ENCODE results near the gene MIPEP. TPM values are rescaled to one million over a fixed set of nuclear protein-coding genes. Genes with fewer than 3 reads are reported as not detected.

Gene MIPEP
- total RNA-seq, 1 donor from 2014 or later, result 15.7 TPM

DNA sequence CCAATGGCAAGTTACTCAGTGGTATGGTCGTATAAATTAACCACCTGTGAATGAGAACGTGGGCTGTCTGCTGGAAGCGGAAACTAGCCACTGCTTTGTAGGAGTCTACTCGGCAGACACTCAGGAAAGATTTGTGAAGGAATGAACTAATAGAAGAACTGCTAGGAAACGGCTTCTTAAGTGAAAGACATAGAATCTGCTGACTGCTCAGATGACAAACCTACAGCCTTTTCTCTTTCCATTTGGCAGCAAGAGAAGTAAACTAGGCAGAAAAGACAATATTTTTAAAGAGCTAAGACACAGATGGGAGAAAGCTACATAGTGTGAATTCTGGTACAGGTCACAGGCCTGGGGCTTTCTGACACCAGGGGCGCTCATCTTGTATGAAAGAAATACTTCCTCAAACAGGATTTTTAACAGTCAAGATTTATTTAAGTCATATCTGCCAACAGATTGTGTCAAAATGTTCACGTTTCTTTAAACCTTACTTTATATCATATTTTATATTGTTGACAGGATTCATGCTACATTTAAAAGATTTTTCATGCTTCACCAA lies 78.4 kb downstream of the MIPEP start:
- TF ChIP-seq, protein P1, sequence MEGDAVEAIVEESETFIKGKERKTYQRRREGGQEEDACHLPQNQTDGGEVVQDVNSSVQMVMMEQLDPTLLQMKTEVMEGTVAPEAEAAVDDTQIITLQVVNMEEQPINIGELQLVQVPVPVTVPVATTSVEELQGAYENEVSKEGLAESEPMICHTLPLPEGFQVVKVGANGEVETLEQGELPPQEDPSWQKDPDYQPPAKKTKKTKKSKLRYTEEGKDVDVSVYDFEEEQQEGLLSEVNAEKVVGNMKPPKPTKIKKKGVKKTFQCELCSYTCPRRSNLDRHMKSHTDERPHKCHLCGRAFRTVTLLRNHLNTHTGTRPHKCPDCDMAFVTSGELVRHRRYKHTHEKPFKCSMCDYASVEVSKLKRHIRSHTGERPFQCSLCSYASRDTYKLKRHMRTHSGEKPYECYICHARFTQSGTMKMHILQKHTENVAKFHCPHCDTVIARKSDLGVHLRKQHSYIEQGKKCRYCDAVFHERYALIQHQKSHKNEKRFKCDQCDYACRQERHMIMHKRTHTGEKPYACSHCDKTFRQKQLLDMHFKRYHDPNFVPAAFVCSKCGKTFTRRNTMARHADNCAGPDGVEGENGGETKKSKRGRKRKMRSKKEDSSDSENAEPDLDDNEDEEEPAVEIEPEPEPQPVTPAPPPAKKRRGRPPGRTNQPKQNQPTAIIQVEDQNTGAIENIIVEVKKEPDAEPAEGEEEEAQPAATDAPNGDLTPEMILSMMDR (conservative IDR thresholded peaks at IDR 0.05; ENCODE audit: low read depth, low read length), result no peak
- no peak overlapping the region for H3K4me3 ChIP-seq (ENCODE audit: low read depth, low read length)
- DNase-seq (ENCODE audit: low read depth), result no peak

DNA sequence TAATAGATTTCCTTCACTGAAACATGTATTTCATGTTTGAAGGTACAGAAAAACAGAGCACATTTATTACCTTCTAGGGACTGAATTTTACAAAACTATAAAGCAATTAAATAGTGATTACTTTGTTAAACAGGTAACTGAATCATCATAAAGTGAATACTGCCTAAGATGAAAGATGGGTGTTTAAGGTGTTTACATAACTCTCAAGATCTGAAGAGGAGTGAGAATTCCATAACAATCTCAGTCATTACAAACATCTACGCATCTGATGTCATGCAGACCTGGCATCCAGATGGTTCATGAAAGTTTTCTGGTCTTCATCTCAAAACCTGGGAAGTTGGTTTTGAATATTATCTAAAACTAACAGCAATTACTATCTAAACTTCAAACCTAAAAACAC lies 80.4 kb downstream of the MIPEP start:
- H3K4me3 ChIP-seq (ENCODE audit: low read depth, low read length), result no peak overlapping the region
- no peak for DNase-seq (ENCODE audit: low read depth)
- TF ChIP-seq, protein P1 (conservative IDR thresholded peaks at IDR 0.05; ENCODE audit: low read depth, low read length), result no peak

DNA sequence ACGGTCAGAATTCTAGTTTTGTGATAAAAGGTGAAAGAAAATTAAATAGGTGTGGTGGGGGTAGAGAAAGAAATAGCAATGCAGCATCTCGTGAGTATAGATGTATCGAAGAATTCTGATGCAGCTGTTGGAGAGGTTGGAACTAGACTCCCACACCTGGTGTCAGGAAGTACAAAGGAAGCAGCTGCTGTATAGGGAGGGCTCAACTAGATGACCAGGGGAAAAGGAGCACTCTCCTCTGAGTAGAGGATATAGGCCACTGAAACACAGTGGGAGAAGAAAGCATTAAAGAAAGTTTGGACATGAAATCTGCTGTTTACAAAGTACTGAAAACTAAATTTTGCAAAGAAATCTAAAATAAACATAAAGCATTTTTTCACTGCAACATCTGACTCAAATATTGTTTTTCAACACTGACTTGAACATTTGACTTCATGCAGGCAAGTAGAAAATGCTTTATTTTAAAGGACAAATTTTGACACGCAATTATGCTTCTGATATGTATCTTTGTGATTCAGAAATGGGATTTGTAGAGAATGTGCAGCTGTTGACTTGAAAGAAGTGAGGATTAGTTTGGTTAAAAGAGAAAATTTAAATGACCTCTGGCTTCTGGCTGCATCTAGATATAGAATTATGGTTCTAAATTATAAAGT lies 82.2 kb downstream of the MIPEP start:
- no peak overlapping the region for H3K4me3 ChIP-seq (ENCODE audit: low read depth, low read length)
- TF ChIP-seq, protein P1 (conservative IDR thresholded peaks at IDR 0.05; ENCODE audit: low read depth, low read length), result no peak
- DNase-seq (ENCODE audit: low read depth), result no peak

DNA sequence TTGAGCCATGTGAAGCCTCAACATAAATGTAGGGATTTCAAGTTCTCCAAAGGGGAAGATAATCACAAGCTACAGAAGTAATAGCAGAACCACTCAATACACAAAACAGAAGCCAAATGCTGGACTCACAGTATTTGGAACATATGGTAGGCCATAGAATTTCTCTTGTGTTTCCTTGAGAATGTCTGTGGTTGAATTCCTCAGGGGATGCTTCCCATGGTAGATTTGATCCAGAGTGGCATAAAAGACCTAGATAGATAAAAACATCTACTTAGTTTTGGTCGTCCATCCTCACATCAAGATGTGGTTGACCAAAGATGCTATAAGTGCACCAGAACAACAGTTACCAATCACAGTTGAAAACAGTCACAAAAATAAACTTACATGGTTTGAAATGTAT lies 83.4 kb downstream of the MIPEP start:
- TF ChIP-seq, protein P1 (conservative IDR thresholded peaks at IDR 0.05; ENCODE audit: low read depth, low read length), result no peak
- no peak for DNase-seq (ENCODE audit: low read depth)
- no peak overlapping the region for H3K4me3 ChIP-seq (ENCODE audit: low read depth, low read length)

DNA sequence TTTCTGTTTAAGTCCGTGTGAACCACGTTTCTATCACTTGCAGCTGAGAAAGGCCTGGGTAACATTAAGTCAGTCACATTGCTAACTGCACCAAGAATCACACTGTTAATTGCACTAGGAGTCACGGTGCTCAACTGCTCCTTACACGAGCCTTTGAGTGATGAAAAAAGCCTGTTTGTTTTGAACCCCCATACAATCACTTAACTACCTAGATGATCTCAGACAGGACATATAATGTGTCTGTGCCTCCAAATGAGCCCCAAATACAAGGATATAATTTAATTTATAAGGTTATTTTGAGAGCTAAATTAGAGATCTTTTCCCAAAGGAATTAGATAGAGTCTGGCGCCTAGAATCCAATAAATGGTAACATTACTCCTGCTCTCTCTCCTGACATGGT lies 84.1 kb downstream of the MIPEP start:
- DNase-seq (ENCODE audit: low read depth), result no peak
- no peak overlapping the region for H3K4me3 ChIP-seq (ENCODE audit: low read depth, low read length)
- TF ChIP-seq, protein P1 (conservative IDR thresholded peaks at IDR 0.05; ENCODE audit: low read depth, low read length), result no peak

DNA sequence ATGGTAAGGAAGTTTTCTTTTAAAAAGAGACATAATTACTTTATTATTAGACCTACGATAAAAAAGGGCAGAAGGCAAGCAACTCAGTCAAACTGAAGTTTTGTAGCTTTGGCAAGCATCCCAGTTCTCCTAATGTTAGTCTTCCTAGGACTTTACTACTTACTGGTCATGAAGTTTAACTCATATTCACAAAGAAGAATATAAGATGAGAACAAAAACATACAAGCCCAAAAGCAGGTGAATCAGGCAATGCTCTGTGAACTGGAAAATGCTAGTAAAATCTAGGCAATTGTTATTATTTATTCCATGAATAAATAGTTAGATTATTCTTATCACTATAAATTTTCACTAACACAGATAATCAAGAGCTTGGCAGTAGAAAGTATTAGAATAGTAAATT lies 85.0 kb downstream of the MIPEP start:
- TF ChIP-seq, protein P1 (conservative IDR thresholded peaks at IDR 0.05; ENCODE audit: low read depth, low read length), result no peak
- H3K4me3 ChIP-seq (ENCODE audit: low read depth, low read length), result no peak overlapping the region
- DNase-seq (ENCODE audit: low read depth), result no peak

DNA sequence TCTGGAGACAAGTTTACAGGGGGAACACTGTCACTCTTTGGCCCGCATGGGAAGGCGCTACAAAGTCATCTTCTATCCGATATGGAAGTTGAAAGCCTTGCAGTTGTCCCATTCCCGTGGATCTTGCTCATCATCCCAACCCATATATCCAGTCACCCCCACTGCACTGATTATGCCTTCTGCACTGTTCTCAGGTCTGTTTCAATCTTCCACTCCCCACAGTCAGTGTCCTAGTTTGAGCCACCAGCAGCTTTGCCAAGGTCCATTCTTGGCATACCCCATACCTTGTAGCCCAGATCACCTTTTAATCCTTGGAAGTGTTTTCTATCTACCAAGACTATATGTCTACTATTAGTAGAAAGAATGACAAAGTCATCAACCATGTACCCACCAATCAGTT lies 88.1 kb downstream of the MIPEP start:
- H3K4me3 ChIP-seq (ENCODE audit: low read depth, low read length), result no peak overlapping the region
- DNase-seq (ENCODE audit: low read depth), result no peak
- TF ChIP-seq, protein P1 (conservative IDR thresholded peaks at IDR 0.05; ENCODE audit: low read depth, low read length), result no peak
